Right renal pelvis (tissue), 4 donors: ENCODE data around the gene MAP2K5. TPM values are rescaled to one million over a fixed set of nuclear protein-coding genes. Genes with fewer than 3 reads are reported as not detected.

Source experiments
- DNase-seq, 4 donors: peaks; one replicate each; pipeline ENCODE4 v3.0.0-alpha.2; 2013; ENCODE audit warnings: low read depth in 4 of 4, low spot score in 3 of 4, missing footprints in 1 of 4
- polyA plus RNA-seq, 4 donors: library from polyadenylated mRNA; unstranded; fragments of 120-200 nt; gene quantifications; one replicate each; pipeline ENCODE4 v1.2.1, GENCODE V29; 2013; ENCODE audit not compliant: insufficient read length in 4 of 4

MAP2K5 gene
- polyA plus RNA-seq, 4 donors, result 19.0 to 23.9 (median 22.1) TPM

GRCh38 chr15:67829647-67830504 is 287.4 kb downstream of the MAP2K5 start:
- DNase-seq, result no peak

GRCh38 chr15:67831363-67831762 is 288.9 kb downstream of the MAP2K5 start:
- no peak for DNase-seq

GRCh38 chr15:67832031-67832551 is 289.6 kb downstream of the MAP2K5 start:
- no peak for DNase-seq

GRCh38 chr15:67832897-67833709 is 290.6 kb downstream of the MAP2K5 start:
- no peak for DNase-seq

GRCh38 chr15:67833710-67834511 is 291.4 kb downstream of the MAP2K5 start:
- DNase-seq, result no peak

GRCh38 chr15:67834581-67835296 is 292.2 kb downstream of the MAP2K5 start:
- DNase-seq, result no peak

GRCh38 chr15:67835297-67836133 is 293.0 kb downstream of the MAP2K5 start:
- DNase-seq, result no peak

GRCh38 chr15:67836134-67836455 is 293.6 kb downstream of the MAP2K5 start:
- DNase-seq, result no peak

- no peak for DNase-seq
These were observed 294.0 kb downstream of the MAP2K5 start for GRCh38 chr15:67836477-67836876.

GRCh38 chr15:67836955-67837354 is 294.5 kb downstream of the MAP2K5 start:
- DNase-seq, result no peak

- DNase-seq, result no peak
These were observed 296.4 kb downstream of the MAP2K5 start for GRCh38 chr15:67838789-67839332.

- no peak for DNase-seq
These were observed 297.0 kb downstream of the MAP2K5 start for GRCh38 chr15:67839499-67839928.

- DNase-seq, result peak; percentile 85 to 94 (median 88)
These were observed 297.6 kb downstream of the MAP2K5 start, which contains the start of gene RNU6-1 for GRCh38 chr15:67839929-67840748. TSS of gene RNU6-1 (minus strand) at chr15:67840045.

- DNase-seq, result no peak
These were observed 298.4 kb downstream of the MAP2K5 start for GRCh38 chr15:67840749-67841512.

- DNase-seq, result no peak
These were observed 298.9 kb downstream of the MAP2K5 start for GRCh38 chr15:67841513-67841762.

- DNase-seq, result no peak
These were observed 300.6 kb downstream of the MAP2K5 start for GRCh38 chr15:67843092-67843501.

- DNase-seq, result no peak
These were observed 301.3 kb downstream of the MAP2K5 start for GRCh38 chr15:67843571-67844387.
